Eye (tissue), 1 donor: Measurements from ENCODE around the gene MAP3K14.
"Not testable (repeated sequence)": the region's sequence is repeated elsewhere in the genome, so short reads cannot be mapped to it uniquely, and the experiment has no call there.

ENCODE experiments used
- DNase-seq: peaks from one replicate; pipeline ENCODE4 v3.0.0-alpha.2; 2015

Gene MAP3K14

DNA sequence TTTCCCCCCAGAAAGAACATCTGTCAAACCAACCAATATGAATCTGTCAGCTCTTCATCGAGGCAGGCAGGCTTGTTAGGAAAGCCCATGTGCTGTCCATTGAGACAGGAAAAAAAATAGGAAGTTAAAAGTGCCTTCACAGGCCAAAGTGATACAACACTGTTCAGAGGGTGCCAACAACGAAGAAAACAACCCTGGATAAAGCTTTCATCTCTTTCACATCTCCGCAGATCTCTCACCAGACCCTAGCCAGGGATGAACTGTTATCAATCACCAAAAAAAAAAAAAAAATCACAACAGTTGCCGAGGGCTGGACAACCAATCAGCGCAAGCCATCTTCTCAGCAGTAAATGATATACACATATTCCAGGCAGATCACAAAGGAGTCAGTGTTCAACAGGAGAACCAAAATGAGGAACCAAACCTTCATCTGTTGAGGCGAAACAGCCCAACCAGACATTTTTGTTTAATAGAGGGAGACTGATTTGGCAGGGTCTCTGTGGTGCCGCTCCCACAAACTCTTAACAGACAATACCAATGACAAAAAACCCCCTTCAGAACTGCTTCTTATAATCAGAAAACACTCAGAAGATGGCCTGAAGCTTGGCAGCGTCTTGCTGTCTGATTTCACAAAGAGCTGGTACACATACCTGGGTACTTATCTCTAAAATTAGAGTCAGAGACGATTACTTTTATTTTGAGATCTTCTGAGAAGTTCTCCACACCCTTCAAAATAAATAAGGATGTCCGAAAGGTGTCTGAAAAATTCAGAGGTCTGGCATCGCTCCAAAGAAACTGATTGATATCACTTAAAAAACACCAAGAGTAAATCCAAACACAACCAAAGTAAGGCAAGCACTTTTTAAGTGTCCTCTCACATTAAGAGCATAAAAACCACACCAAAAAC lies 1.8 kb downstream of the MAP3K14 start:
- DNase-seq, result no peak

DNA sequence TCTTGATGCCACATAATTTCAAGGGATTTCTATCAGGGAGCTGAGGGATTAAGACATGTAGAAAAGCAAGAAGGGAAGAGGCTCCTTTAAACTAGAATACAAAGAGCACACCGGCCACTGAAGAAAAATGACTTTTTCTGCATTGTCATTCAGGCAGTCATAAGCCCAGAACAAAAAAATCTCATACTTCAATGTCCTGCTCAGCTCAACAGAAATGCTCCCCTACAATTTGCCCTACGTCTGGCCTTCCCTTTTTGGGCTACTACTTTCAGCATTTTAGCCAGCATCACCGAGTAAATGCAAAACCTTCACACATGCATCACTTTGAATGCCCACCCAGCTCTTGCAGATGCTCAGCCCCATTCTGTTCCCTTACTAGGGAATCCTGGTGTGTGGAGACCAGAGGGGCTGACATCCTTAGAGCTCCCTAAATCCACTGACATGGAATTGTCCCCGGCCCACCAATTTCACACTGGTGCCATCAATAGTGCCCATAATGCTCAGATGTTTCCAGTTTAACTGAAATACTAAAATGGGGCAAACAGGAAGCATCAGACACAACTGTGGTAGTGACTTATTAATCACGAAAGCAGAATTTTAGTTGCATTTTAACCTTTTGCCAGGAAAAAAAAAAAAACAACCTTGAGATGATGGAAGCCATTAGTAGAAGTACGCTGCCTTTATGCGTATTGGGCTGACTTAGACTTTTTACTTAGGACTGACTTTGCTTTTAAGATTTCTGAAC lies 2.7 kb downstream of the MAP3K14 start:
- DNase-seq, result no peak

GRCh38 chr17:45313421-45313771 lies 3.4 kb downstream of the MAP3K14 start:
- DNase-seq, result no peak

DNA sequence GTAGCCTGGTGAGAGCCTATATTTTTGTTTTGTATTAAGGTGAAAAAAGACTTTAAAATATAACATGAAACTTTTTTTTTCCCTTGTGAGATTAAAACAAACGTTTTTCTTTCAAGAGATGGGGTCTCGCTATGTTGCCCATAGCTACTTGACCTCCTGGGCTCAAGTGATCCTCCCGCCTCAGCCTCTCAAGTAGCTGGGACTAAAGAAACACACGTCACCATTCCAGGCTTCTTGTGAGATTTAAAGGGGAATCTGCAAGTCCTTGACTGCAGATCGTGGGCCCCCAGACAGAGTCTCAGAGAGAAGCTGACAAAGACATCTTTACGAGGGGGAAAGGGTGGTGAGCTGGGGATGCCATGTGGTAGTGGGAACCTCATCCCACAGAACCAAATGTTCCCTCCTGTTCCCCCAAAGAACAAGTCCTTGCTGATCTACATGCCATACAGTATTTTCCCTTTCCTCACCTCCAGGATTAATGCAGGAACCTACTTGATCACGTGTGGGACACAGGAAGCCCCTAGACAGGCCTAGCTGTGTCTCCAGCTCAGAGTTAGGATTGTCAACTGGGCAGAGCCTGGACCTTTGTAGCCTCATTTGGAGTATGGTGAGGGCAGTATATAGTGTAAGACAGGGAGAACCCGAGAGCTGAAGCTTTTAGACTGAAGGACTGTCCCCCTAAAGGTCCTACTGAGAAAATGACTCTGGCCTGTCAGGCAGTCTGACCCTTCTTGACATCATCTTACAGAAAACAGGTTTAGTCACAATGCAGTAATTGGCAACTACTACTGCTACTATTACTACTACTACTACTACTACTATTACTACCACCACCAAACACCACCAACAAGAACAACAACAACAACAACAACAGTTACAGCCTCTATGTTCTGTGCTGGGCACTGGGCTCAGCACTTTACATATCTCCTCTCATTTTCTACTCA lies 4.1 kb downstream of the MAP3K14 start:
- no peak for DNase-seq

DNA sequence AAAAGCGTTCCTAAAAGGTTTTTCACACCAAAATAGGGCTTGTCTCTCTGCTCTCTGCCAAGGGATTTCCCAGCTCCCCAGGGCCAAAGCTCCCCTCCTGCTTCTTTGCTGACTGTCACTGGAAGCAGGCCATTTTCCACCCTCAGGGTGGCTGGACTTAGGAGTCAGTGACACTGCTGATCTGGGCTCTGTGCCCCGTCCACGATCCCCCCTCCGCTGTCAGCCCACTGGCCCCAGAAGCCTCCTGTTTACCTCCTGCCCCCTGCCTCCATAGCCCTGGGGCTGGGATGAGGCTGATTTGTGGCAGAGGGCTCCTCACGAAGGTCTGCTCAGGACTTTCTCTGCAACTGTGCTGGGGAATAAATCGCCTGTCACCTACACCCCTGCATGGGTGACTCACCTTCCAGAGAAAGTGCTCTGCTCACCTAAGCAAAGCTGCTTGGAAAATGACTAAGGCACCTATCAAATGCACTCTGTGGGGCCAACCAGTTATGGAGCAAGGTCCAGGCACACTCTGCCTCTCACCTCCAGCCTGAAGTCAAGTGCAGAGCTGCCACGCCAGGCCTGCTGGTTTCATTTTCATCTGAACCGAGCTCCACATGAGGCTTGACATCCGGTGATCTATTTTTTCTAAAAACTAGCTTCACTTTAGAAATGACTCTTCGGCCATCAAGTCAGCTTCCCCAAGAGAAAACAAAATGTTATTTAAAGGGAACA lies 4.9 kb downstream of the MAP3K14 start:
- DNase-seq, result no peak

GRCh38 chr17:45311401-45311759 lies 5.4 kb downstream of the MAP3K14 start:
- no peak for DNase-seq

GRCh38 chr17:45310380-45311324 lies 6.2 kb downstream of the MAP3K14 start:
- no peak for DNase-seq

DNA sequence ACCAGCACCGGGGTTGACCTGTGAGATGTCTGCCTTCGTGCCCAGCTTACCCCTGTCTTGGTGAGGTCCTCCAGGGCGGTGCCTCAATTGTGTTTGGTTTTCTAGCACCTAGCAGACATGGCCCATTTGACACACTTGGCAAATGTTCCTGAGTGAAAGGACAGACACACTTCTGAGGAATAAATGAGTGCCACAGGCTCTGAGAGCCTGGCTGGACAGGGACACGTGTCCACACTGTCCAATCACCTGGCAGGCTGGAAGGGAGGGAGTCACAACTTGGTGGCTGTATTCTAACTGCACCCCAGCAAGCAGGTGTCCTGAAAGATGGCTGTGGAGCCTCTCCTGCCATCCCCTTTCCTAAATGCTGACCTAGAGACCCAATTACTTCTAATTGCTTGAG lies 7.4 kb downstream of the MAP3K14 start:
- DNase-seq, result no peak

- DNase-seq, result no peak
Observed at GRCh38 chr17:45308840-45309239, 8.0 kb downstream of the MAP3K14 start.

- DNase-seq, result no peak
Observed at GRCh38 chr17:45308016-45308365, 8.8 kb downstream of the MAP3K14 start.

- DNase-seq, result no peak
Observed at GRCh38 chr17:45307290-45308015, 9.4 kb downstream of the MAP3K14 start.

GRCh38 chr17:45306623-45307022 lies 10.2 kb downstream of the MAP3K14 start:
- DNase-seq, result no peak

- DNase-seq, result no peak
Observed at GRCh38 chr17:45306094-45306493, 10.7 kb downstream of the MAP3K14 start.

DNA sequence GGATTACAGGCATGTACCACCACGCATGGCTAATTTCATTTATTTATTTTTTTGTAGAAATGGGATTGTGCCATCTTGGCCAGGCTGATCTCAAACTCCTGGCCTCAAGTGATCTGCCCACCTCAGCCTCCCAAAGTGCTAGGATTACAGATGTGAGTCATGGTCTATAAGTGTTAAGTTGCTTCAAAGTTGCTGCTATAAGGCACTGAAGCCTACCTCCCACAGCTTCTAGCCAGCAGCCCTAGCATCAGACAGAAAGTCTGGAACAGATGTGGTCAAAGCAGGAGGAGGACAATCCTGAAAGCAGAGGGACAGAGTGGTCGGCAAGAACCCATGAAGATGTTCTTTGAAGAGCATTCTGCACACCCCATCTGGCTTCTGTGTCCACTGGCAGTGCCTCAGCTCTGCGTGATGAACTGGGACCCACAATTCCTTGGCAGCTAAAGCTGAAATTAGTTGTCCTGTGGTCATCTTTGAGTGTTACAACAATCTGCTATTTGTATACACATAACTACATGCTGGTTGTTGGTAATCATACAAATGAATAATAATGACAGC lies 11.2 kb downstream of the MAP3K14 start:
- DNase-seq, result no peak

- no peak for DNase-seq
Observed at GRCh38 chr17:45302649-45303173, 14.1 kb downstream of the MAP3K14 start.

- DNase-seq, result not testable (repeated sequence)
Observed at GRCh38 chr17:45302220-45302619, 14.6 kb downstream of the MAP3K14 start.

DNA sequence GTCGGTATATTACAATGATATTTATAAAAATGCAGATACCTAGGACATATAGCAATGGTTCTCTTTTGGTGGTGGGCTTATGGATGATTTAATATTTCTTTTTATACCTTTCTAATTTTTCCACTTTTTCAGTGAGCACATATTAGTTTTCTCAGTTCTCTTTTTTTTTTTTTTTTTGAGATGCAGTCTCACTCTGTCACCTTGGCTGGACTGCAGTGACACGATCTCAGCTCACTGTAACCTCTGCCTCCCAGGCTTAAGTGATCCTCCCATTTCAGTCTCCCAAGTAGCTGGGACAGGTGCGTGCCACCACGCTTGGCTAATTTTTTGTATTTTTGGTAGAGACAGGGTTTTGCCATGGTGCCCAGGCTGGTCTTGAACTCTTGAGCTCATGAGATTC lies 15.1 kb downstream of the MAP3K14 start:
- DNase-seq, result no peak

- DNase-seq, result no peak
Observed at GRCh38 chr17:45300060-45300751, 16.6 kb downstream of the MAP3K14 start.

GRCh38 chr17:45299361-45299760 lies 17.5 kb downstream of the MAP3K14 start:
- peak; percentile 88 for DNase-seq
